Measurements from ENCODE around the gene ARHGAP15.

- TF ChIP-seq, protein P1, sequence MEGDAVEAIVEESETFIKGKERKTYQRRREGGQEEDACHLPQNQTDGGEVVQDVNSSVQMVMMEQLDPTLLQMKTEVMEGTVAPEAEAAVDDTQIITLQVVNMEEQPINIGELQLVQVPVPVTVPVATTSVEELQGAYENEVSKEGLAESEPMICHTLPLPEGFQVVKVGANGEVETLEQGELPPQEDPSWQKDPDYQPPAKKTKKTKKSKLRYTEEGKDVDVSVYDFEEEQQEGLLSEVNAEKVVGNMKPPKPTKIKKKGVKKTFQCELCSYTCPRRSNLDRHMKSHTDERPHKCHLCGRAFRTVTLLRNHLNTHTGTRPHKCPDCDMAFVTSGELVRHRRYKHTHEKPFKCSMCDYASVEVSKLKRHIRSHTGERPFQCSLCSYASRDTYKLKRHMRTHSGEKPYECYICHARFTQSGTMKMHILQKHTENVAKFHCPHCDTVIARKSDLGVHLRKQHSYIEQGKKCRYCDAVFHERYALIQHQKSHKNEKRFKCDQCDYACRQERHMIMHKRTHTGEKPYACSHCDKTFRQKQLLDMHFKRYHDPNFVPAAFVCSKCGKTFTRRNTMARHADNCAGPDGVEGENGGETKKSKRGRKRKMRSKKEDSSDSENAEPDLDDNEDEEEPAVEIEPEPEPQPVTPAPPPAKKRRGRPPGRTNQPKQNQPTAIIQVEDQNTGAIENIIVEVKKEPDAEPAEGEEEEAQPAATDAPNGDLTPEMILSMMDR (IDR thresholded peaks at IDR 0.05 in 2 of 3, conservative IDR thresholded peaks at IDR 0.05 in 1 of 3; ENCODE audit: borderline replicate concordance in 1 of 3, insufficient read depth in 1 of 3, low read depth in 2 of 3, low read length in 2 of 3), result no peak
- TF ChIP-seq EZH2 (IDR thresholded peaks at IDR 0.05) (no peak), SP1 (IDR thresholded peaks at IDR 0.05; ENCODE audit: low read depth) (no peak), EGR1 (IDR thresholded peaks at IDR 0.05; ENCODE audit: low read depth) (no peak), POLR2AphosphoS5 (IDR thresholded peaks at IDR 0.05; ENCODE audit: low read depth, low read length) (no peak), POLR2A (IDR thresholded peaks at IDR 0.05; ENCODE audit: borderline replicate concordance, extremely low read depth, insufficient read depth, insufficient read length) (no peak), SRF (IDR thresholded peaks at IDR 0.05; ENCODE audit: low read depth) (no peak)
- TF ChIP-seq, protein P2, sequence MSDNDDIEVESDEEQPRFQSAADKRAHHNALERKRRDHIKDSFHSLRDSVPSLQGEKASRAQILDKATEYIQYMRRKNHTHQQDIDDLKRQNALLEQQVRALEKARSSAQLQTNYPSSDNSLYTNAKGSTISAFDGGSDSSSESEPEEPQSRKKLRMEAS (IDR thresholded peaks at IDR 0.05), result no peak
Observed at GRCh38 chr2:143311426-143311825, 182.2 kb downstream of the ARHGAP15 start.
